GM21526 (cell line): ENCODE results near the gene OR3A1.
"Not testable (repeated sequence)": the region's sequence is repeated elsewhere in the genome, so short reads cannot be mapped to it uniquely, and the experiment has no call there.

Source experiments
- ATAC-seq: cut with Tn5 transposase; IDR thresholded peaks from one replicate; pipeline ENCODE4 v1.9.1; 2021; ENCODE audit warnings: moderate library complexity; ENCODE audit not compliant: unreplicated experiment, low FRiP score

The OR3A1 gene, protein sequence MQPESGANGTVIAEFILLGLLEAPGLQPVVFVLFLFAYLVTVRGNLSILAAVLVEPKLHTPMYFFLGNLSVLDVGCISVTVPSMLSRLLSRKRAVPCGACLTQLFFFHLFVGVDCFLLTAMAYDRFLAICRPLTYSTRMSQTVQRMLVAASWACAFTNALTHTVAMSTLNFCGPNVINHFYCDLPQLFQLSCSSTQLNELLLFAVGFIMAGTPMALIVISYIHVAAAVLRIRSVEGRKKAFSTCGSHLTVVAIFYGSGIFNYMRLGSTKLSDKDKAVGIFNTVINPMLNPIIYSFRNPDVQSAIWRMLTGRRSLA

DNA sequence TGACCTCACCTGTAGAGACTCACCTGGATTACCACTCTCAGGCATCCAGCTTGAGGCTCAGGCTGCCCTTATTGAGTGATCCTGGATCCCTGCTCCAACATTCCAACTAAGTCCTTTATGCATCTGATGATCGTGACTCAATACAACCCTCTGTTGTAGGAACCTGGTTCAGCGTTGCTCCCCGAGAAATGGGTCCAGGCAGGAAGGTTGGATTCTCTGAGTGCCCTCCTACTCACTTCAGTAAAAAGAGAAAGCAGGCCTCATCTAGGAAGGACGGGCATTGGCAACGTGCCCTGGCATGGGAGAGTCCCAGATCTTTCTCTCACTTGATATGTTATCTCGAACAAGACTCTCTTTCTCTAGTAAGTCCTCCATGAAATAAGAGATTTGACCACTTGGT, at the start of gene OR3A1:
OR3A1 (minus strand) TSS at position 101 of the 400 bp plus-strand sequence. CDS start 5,778 bp downstream, outside the sequence.
- no peak for ATAC-seq

DNA sequence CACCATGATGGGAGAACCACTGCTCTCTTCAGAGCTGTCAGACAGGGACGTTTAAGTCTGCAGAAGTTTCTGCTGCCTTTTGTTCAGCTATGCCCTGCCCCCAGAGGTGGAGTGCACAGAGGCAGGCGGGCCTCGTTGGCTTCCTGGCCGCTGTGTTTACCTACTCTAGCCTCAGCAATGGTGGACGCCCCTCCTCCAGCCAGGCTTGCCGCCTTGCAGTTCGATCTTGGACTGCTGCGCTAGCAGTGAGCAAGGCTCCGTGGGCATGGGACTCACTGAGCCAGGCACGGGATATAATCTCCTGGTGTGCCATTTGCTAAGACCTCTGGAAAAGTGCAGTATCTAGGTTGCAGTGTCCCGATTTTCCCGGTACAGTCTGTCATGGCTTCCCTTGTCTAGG, 44.6 kb upstream of the OR3A1 start:
- ATAC-seq, result not testable (repeated sequence)

DNA sequence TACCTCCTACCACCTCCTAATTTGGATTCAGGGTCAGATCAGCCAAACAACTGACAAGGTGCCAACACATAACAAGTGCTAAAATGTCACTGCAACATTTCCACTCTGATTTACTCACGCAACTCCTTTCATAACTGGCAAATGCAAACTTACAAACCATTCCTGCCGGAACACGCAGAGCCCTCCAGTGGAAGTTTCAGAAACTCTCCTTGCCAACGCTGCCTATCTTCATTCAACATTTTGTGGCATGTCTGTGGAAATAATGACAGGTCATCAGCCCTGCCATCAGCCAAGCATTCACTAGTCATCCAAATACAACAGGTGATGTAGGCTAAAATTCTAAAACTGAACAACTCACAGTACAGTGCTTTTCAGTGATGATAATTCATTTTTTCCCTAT, 37.7 kb upstream of the OR3A1 start:
- ATAC-seq, result no peak

DNA sequence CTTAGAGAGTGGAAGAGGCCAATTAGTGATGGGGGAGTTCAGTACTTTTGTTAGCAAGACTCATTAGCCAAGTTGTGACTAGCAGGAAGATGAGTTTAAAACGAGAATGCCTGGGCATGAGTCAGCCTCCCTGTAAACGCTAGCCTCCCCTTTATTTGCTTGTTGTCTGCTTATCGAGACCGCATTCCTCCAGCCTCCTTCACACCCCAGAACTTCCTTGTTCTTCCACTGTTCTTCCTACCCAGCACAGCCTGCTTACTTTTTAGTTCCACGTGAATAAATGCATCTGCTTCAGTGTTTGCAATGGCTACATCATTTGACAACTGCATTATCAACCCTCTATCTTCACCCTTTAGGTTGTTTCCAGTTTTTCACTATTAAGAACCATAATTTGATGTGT, 20.2 kb upstream of the OR3A1 start:
- no peak for ATAC-seq

DNA sequence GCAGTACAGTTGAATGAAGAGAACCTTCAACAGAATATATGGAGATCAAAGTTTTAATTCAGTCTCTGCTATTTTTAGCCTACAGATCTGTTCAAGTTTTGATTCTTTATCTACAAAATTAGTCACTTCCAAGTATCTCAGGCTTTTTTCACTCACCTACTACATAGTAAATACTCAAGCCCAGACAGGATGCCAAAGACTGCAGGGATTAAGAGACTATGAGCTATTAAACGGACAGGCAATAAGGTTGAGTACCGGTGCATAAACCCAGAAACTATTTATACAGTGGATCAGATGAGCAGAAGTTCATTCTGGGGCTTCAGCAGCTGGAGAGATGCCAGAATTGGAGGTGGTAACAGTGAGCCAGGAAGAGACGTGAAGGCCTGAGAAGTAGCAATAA, 18.7 kb upstream of the OR3A1 start:
- no peak for ATAC-seq

DNA sequence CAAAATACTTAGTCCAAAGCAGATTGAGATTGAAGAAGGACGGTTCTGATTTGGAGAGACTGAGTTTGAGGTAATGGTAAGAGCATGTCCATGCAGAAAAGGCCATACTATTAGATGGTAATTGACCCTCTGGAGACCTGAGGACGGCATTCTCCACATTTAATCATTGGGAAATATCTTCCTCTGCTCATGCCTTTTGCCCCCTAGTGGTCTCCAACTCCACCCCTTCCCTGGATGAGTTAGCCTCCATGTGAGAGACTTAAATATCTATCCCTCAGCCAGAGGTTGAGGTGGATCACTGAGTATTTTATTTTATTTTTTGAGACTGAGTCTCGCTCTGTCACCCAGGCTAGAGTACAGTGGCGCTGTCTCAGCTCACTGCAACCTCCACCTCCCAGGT, 10.4 kb upstream of the OR3A1 start:
- ATAC-seq, result no peak

DNA sequence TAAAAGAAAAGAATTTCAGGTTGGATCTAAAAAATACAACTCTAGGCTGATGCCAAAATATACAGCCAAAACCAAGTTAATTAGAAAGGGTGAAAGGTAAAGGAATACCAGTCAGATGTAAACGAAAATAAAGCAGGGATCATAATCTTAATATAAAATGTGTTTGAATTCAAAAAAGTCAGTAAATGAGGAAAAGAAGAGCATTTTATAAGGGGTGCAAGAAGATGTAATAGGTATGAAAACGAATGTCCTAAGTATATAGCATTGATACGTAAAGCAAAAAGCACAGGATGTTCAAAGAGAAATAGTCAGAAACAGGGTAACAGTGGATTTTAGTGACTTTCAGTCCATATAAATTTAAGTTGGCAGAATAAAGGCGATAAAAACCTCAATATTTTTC, 2.5 kb downstream of the OR3A1 start:
- no peak for ATAC-seq

DNA sequence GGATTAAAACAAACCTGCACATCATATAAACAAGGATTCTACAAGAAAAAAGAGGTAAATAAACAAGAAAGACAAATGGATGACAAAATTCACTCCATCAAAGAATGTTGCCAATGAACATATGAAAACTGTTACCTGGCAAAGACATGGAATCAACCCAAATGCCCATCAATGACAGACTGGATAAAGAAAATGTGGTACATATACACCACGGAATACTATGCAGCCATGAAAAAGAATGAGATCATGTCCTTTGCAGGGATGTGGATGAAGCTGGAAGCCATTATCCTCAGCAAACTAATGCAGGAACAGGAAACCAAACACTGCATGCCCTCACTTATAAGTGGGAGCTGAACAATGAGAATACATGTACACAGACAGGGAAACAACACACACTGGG, 4.6 kb downstream of the OR3A1 start:
- not testable (repeated sequence) for ATAC-seq

DNA sequence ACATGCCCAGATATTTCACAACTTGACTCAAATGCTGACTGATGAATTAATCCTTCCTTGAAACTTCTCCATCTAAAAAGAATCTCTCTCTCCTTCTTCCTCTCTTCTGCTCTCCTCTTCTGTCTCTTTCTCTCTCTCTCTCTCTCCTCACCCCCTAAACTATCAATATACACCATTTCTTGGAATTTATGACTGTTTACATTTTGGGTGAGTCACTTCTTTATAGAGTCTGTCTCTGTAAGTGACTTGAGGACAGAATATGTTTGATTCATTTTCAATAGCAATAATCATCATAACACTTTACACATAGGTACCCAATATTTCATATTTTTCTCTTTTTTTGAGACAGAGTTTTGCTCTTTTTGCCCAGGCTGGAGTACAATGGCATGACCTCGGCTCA, 15.3 kb downstream of the OR3A1 start:
- ATAC-seq, result no peak

DNA sequence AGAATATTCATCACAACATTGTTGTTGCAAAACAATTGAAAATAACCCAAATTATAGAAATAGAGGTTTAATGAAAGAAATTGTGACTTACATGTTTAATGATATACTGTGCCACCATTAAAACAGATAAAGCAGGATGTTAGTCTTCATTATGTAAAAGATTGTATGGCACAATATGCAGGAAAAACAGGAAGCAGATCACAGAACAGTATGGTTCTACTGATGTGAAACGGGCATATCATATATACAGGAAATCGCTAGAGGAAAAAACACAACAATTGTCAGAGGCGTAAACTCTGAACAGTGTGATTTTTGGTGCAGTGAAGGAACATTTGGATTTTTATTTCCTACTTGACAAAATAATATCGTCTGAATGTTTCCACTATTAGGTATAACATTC, 22.0 kb downstream of the OR3A1 start:
- no peak for ATAC-seq

DNA sequence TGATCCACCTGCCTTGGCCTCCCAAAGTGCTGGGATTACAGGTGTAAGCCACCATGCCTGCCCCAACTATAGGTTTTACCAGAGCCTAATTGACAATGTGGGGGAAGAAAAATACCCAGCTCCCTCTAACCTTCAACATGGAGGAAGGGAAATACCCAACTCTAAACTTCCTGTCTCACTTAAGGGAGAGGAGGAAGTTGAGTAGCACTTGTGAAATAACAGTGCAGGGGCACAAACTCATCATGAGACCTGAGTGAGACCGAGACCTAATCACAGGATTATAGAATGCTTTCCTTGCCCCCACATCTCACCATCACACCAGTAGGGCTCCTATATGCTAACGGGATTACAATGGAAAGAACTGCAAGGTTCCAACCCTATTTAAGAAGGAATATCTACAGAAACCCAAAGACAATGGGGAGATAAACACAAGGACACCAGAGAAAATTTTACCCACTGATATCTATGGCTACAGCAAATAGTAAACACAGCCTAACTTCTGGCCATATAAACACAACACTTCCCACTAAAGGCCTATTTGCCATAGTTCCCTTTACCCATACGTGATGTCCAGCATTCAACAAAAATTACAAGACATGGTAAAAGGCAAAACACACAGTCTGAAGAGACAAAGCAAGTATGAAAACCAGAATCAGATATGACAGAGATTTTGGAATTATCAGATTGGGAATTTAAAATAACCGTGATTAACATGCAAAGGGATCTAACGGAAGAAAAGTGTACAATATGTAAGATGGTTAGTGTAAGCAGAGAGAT, 26.9 kb downstream of the OR3A1 start:
- no peak for ATAC-seq

DNA sequence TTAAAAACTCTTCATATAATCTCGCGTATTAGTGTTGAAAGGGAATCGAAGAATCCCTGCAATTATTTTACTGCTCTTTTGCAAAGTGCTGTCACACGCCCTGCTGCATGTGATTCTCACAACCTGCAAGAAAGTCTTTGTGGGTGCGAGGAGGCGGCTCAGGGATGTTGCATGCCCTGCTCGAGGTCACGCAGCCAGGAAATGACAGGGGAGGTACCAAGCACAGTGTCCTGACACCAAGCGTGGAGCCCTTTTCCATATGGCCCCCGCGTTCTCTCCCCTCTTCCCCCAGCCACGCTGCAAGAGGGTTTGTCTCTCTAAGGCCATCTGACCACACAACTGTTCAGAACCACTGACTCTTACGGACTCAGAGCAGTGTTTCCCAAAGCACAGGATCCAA, 37.6 kb downstream of the OR3A1 start:
- ATAC-seq, result no peak

DNA sequence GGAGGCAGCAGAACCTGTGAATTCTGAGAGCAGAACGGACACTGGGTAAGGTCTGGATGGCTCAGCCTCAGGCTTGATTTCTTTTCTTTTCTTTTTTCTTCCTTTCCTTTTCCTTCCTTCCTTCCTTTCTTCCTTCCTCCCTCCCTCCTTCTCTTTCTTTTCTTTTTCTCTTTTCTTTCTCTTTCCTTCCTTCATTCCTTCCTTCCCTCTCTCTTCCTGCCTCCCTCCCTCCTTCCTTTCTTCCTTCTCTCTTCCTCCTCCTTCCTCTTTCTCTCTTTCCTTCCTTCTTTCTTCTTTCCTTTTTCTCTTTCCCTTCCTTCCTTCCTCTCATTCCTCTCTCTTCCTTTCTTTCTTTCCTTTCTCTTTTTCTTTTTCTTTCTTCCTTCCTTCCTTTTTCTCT, 38.0 kb downstream of the OR3A1 start:
- ATAC-seq, result no peak

DNA sequence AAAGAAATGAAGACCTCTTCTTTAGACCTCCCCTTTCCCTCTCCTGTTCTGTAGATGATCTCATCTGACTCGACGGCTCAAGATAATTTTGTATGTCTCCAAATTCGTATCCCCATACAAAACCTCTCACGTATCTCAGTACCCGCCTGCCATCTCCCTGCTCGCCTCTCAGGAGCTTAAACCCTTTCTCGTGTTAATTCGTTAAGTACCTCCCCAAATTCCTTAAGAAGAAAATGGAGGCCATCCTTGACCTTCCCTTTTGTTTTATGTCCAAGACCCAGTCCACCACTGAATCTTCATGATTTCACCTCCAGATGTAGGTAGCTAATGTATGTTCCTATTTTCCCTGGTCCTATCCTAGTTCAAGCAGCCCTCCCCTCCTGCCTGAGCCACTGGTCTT, 41.6 kb downstream of the OR3A1 start:
- no peak for ATAC-seq

DNA sequence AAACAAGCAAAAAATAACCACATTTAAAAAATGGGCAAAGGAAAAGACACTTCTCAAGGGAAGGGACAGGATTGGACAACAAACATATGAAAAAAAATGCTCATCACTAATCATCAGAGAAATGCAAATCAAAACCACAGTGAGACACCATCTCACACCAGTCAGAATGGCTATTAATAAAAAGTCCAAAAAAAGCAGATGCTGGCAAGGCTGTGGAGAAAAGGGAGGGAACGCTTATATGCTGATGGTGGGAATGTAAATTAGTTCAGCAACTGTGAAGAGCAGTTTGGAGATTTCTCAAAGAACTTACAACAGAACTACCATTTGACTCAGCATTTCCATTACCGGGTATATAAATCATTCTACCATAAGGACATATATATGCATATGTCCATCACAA, 49.1 kb downstream of the OR3A1 start:
- ATAC-seq, result not testable (repeated sequence)

DNA sequence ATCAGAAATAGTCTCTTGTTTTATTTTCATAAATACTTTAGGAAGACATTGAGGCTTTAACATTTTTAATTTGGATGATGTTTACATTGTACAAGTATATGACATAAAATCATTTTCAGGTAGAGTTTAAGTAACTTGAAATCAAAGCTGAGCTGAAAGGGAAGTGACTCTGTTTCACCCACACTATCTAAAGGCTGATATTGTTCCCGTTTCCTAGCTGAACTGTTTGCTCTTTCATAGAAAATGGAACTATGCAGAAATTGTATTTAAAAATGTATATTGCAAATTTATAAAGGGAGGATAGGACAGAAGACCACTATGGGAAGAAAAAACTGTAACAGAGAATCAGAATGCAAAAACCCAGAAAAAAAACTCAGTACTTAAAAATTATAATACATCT, 53.3 kb downstream of the OR3A1 start:
- not testable (repeated sequence) for ATAC-seq

DNA sequence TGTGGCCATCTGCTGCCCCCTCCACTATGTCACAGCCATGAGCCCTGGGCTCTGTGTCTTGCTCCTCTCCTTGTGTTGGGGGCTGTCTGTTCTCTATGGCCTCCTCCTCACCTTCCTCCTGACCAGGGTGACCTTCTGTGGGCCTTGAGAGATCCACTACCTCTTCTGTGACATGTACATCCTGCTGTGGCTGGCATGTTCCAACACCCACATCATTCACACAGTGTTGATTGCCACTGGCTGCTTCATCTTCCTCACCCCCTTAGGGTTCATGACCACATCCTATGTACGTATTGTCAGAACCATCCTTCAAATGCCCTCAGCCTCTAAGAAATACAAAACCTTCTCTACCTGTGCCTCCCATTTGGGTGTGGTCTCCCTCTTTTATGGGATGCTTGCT, 57.1 kb downstream of the OR3A1 start:
- ATAC-seq, result not testable (repeated sequence)
